COLO668 (cell line): ENCODE measurements around the gene DLAT.
"Not testable (repeated sequence)": the region's sequence is repeated elsewhere in the genome, so short reads cannot be mapped to it uniquely, and the experiment has no call there.

ENCODE experiments used
- DNase-seq: peaks from one replicate; lab custom pipeline; 2025; ENCODE audit not compliant: unreplicated experiment; lab: John Stamatoyannopoulos, UW

The DLAT gene

GRCh38 chr11:112024773-112025678, at the start of gene DLAT:
Gene DLAT (plus strand): TSS chr11:112025408. CDS start chr11:112025473, 65 bp downstream.
- peak; percentile 95 for DNase-seq

- no peak for DNase-seq
Measured at GRCh38 chr11:111976119-111976766, 49.0 kb upstream of the DLAT start.

DNA sequence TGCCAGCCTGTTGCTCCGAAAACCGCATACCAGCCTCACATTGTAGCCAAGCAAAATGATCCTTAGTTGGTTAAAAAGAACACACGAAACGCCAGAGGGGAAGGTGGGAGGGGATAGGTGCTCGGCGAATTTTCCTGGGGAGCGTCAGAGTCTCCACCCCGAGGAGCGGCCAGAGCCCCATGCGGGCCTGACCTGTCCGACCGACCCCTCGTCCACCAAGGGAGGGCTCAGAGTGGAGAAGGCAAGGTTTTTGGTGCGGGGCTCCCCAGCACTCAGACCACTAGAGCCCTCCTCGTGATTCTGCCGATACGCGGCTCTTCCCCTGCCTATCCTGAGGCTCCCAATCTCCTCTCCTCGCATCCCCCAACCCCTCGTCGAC, 48.5 kb upstream of the DLAT start:
- no peak for DNase-seq

DNA sequence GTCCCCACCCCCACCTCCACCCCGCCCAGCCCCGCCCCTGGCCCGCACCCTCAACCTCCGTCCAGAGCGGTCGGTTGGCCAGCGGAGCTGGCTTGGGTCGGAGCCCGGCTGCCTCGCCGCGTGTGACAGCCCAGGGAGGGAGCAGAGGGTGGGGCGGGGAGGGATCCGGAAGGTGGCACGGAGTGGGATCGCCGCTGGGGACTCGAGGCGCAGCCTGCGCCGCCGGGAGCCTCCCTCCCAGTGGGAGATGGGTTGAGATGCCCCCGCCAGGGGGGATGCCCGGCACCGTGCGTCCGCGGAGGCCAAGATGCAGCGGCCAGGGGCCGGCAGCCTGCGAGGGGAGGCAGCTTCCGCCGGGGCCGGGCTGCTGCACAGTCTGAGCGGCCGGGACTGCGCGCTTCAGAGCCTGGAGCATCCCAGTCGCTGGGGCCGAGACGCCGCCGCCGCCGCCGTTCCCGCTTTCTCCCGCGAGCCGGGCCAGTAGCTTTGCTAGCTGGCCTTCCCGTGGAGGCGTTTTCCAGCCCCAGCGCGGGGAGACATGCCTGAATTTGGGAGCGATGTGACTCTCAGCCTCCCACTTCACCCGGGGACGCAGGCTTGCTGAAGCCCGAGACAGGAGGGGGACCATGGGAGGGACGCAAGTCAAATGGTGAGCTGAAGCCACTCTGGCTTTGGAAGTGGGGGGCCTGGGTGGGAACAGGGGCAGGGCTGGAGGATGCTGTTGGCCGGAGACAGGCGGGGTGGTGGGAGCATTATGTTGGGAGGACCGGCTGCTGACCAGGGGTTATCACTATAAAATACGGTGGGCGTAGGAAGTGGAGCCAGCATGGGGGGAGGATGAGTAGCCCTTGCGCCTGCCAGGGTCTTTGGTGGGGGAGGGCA, 47.8 kb upstream of the DLAT start:
- peak; percentile 66 for DNase-seq

DNA sequence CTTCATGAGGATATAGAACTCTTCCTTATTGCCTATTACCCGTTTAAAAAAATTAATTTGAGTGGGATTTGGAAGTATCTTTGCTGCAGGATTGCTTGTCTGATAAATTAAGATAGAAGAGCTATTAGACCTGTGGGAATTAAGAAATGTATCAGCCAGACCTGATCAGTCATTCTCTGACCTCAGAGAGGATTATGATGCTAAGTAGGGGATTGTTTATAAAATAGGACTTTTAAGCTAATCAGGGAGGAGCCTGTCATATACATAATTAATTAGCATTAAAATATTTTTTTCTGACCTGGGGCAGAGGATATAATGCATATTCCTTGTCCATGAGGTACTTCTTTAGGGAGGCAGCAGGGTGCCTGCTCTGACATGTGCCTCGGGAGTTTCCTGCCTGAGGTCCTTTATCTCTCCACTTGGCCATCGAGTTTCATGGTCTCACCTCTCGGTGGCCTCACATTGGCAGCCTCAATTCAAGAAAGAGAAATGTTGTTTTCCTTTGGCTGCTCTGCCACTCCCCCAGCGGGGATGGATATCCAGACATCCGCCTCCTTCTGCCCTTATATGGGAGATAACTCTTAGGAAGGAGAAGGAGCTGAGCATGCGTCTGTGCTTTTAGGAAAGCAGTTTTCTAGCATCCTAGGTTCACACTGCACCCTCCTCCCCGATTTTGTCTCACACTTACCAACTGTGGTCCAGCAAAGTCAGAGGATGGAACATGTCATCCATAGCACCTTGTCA, 47.0 kb upstream of the DLAT start:
- DNase-seq, result no peak

DNA sequence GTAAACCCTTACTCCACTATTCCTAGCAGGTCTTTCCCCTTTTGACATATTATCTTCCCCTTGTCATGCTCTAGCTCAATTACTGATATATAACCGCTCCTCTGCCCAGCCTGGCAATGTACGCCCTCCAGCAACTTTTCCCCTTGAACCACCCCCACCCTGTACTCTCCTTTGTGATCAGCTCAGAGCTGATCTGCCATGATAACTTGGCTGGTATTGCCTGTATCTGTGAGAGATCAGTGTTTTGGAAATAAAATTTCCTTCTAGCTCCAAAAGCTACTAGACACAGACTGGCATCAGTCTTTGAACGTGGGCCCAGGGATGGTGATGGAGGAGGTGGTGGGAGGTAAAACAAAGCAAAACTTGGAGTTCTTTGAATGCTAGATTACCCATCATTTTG, 45.1 kb upstream of the DLAT start:
- no peak for DNase-seq

DNA sequence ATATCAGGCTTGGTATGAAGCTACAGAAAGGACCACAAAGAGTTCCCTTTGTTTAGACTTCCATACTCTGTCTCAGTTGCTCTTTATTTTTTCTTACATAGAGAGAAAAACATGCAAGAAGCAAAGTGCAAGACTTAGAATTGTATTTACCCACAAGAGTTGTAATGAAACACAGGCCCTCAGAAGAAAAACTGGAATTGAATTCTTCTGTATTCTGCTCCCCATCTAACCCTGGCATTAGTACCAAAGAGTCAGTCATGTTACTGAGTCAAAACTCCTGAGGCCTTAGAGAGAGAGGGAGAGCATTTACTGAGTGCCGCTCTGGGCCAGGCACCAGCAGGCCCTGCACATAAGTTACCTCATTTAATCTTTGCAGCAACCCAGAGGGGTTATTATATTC, 43.9 kb upstream of the DLAT start:
- no peak for DNase-seq

DNA sequence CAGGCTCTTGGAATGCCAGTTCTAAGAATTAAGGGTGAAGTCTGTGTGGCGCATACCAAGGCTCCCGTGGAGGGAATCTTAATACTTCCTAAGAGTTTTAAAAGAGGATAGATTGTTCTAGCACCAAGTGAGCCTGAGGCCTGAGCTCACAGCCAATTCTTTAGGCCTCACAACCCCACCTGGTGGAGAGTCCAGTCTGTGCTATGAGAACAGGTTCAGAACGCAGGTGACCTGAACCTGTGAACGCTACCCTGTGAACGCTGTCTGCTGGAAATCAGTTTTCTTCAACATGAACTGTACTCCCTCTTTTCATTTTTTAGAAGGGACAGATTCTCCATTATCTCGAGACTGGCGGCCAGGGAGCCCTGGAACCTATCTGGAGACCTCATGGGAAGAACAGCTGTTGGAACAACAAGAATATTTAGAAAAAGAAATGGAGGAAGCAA, 43.2 kb upstream of the DLAT start:
- DNase-seq, result peak; percentile 57

DNA sequence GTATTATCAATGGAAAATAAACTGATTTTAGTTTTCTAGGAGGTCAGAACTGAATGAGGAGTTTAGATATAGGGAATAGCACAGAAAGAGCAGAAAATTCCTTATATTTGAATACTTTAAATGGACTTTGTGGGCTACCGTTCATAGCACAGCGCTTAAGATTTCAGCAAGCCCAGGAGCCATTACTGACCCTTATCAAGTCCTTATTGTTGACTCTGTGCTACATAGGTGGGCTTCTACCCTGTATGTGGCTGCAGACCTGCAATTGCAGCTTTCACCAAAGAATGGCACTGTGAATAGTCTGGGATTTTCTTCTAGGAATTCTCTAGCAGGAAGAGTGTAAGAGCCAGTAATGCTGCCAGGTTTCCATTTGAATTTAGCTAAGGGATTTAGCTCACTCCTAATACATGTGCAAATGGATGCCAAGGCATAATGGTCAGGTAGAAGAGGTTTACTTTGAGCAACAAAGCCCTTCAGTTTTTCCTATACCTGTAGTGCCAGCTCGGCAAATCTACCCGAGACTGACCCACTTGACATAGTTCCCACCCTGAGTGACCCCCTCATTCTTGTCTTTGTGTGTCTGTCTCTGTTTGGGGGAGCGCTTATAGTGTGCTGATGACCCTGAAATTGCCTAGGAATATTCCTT, 42.5 kb upstream of the DLAT start:
- no peak for DNase-seq

DNA sequence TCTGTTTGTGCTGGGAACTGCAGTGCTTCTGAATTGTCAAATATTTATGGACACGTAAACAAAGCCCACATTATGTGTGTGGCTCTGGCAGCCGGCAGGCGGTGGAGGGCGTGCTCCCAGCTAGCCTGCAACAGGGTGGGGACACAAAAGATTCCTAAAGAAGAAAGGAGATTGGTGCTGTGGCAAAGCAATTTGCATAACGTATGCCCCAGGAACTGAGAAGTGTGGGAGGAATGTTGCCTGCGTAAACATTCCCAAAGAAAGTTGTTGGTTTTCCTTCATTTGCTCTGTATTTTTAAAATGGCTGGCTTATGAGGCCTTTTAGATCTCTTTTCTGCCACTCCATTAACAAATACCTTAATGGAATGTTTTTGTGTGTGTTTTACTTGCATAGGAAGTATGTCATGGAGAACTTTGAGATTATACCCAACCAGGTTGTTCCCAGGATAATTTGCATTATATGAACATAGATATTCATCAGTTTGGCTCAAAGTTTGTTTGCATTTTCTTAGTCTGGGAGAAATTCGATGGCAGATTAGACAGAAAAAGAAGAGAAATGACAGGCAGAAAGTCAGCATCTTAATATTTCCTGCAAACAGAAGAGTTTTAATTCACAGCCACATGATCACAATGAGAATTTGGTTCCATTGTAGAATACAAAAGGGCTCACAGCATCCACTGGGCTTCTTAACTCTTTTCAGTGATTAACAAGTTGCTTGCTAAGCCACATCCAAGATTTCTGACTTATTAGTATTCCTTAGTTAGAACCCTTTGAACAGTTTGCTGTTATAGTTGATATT, 41.8 kb upstream of the DLAT start:
- no peak for DNase-seq

GRCh38 chr11:111986589-111986988, 38.6 kb upstream of the DLAT start:
- no peak for DNase-seq

DNA sequence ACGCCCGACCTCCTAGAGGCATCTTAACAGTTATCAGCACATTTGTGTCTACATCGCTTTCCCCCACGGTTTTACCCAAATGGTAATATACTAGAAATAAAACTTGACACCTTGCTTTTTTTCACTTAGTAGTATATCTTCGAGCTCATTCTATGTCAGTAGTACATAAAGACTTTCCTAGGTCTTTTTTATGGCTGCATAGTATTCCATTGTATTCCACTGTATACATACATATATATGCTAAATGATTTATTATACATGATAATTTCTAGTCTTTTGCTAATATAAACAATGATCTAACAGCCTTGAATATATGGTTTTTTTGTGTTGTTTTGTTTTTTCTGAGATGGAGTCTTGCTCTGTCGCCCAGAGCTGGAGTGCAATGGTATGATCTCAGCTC, 34.8 kb upstream of the DLAT start:
- DNase-seq, result no peak

- no peak for DNase-seq
Measured at GRCh38 chr11:111992206-111992855, 32.9 kb upstream of the DLAT start.

GRCh38 chr11:111996129-111996528, 29.1 kb upstream of the DLAT start:
- no peak for DNase-seq

- not testable (repeated sequence) for DNase-seq
Measured at GRCh38 chr11:111996669-111997068, 28.5 kb upstream of the DLAT start.

GRCh38 chr11:111999111-111999510, 26.1 kb upstream of the DLAT start:
- DNase-seq, result no peak

DNA sequence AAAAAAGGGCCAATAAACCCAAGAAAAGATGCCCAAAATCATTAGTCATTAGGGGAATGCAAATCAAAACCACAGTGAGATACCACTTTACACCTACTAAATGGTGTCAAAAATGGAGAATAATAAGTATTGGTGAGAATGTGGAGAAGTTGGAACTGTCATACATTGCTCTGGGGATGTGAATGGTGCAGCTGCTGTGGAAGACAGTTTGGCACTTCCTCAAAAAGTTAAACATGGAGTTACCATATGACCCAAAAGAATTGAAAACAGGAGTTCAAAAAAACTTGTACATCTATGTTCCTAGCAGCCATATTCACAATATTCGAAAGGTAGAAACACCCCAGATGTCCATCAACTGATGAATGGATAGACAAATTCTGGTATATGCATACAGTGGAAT, 24.5 kb upstream of the DLAT start:
- DNase-seq, result no peak

DNA sequence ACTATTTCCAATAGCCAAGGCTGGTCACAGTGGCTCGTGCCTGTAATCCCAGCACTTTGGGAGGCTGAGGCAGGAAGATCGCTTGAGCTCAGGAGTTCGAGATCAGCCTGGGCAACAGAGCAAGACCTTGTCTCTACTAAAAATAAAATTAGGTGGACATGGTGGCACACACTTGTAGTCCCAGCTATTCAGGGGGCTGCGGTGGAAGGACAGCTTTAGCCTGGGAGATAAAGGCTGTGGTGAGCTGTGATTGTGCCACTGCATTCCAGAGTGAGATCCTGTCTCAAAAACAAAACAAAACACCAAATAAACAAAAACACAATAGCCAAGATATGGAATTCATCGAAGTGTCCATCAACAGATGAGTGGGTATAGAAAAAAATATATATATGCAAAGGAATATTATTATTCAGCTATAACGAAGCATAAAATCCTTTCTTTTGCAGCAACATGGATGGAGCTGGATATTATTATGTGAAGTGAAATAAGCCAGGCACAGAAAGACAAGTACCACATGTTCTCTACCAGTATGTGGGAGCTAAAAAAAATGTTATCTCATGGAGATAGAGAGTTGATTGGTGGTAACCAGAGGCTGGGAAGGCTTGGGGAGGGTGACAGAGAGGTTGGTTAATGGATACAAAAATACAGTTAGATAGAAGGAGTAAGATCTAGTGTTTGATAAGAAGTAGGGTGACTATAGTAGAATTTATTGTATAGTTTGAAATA, 22.6 kb upstream of the DLAT start:
- DNase-seq, result no peak
